ENCODE measurements around the gene F7. TPM values are rescaled to one million over a fixed set of nuclear protein-coding genes. Genes with fewer than 3 reads are reported as not detected.

The F7 gene
- total RNA-seq, 1 experiment from 2014 or later, result 0.26 TPM

GRCh38 chr13:113152984-113153809 lies 47.6 kb downstream of the F7 start:
- Mint-ChIP-seq H3K4me3 (peak overlapping the region; percentile 63), H3K27me3 (ENCODE audit: low read depth) (peaks cover 25% of the 10 kb centered on the region), H3K9me3 (peaks cover 12% of the 10 kb centered on the region), H3K4me1 (peaks cover 19% of the 10 kb centered on the region), H3K36me3 (no peaks in the 10 kb centered on the region), H3K27ac (peak overlapping the region; percentile 53; the same call in 1 of the 2 replicates)
- peak; percentile 59 for ATAC-seq
- ChIA-PET CTCF (no interaction called here), POLR2A (interaction anchor here (0.6 kb wide), 1 partner anchor 55 kb away, joined by 3 read pairs; the partner anchor contains the start of gene PCID2)
- TF ChIP-seq NR2C2 (CRISPR knock-in tag; IDR thresholded peaks at IDR 0.05) (no peak; the same call in 1 of the 2 replicates), ZBTB43 (CRISPR knock-in tag; IDR thresholded peaks at IDR 0.05) (peak; percentile 59; the same call in 1 of the 2 replicates), TEAD4 (CRISPR knock-in tag; IDR thresholded peaks at IDR 0.05) (no peak), FOXK1 (CRISPR knock-in tag; IDR thresholded peaks at IDR 0.05) (peak; percentile 69; the same call in 1 of the 2 replicates), HMGXB4 (CRISPR knock-in tag; IDR thresholded peaks at IDR 0.05) (peak; percentile 84; the same call in 1 of the 2 replicates), SP1 (CRISPR knock-in tag; conservative IDR thresholded peaks at IDR 0.05) (no peak), IRF2 (CRISPR knock-in tag; IDR thresholded peaks at IDR 0.05; ENCODE audit: borderline replicate concordance, low read depth) (no peak), ATF3 (CRISPR knock-in tag; conservative IDR thresholded peaks at IDR 0.05) (no peak), ZBTB21 (CRISPR knock-in tag; IDR thresholded peaks at IDR 0.05; ENCODE audit: borderline replicate concordance) (peak; percentile 36; the same call in 1 of the 2 replicates), CREB1 (CRISPR knock-in tag; IDR thresholded peaks at IDR 0.05) (peak; percentile 57; the same call in 1 of the 2 replicates), RELA (CRISPR knock-in tag; IDR thresholded peaks at IDR 0.05; ENCODE audit: borderline replicate concordance) (peak; percentile 23; the same call in 1 of the 2 replicates), PRRX2 (CRISPR knock-in tag; IDR thresholded peaks at IDR 0.05) (no peak), ESRRA (CRISPR knock-in tag; IDR thresholded peaks at IDR 0.05; ENCODE audit: borderline replicate concordance) (peak; percentile 46; the same call in 1 of the 2 replicates), ETV6 (CRISPR knock-in tag; IDR thresholded peaks at IDR 0.05) (peak; percentile 26; the same call in 1 of the 2 replicates)
- TF ChIP-seq, protein P1, sequence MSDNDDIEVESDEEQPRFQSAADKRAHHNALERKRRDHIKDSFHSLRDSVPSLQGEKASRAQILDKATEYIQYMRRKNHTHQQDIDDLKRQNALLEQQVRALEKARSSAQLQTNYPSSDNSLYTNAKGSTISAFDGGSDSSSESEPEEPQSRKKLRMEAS (CRISPR knock-in tag; IDR thresholded peaks at IDR 0.05), result peak; percentile 49
- TF ChIP-seq, protein P2, sequence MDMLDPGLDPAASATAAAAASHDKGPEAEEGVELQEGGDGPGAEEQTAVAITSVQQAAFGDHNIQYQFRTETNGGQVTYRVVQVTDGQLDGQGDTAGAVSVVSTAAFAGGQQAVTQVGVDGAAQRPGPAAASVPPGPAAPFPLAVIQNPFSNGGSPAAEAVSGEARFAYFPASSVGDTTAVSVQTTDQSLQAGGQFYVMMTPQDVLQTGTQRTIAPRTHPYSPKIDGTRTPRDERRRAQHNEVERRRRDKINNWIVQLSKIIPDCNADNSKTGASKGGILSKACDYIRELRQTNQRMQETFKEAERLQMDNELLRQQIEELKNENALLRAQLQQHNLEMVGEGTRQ (CRISPR knock-in tag; IDR thresholded peaks at IDR 0.05), result peak; percentile 44; the same call in 1 of the 2 replicates
- peak; percentile 62 for DNase-seq (ENCODE audit: low spot score)

- H3K36me3 Mint-ChIP-seq, result no peaks in the 10 kb centered on the region
- H3K27ac Mint-ChIP-seq, result peak overlapping the region; percentile 53; the same call in 1 of the 2 replicates
- POLR2A ChIA-PET, result no interaction called here
- H3K27me3 Mint-ChIP-seq (ENCODE audit: low read depth), result peaks cover 25% of the 10 kb centered on the region
- H3K9me3 Mint-ChIP-seq, result peaks cover 12% of the 10 kb centered on the region
- TF ChIP-seq, protein P3, sequence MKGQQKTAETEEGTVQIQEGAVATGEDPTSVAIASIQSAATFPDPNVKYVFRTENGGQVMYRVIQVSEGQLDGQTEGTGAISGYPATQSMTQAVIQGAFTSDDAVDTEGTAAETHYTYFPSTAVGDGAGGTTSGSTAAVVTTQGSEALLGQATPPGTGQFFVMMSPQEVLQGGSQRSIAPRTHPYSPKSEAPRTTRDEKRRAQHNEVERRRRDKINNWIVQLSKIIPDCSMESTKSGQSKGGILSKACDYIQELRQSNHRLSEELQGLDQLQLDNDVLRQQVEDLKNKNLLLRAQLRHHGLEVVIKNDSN (CRISPR knock-in tag; IDR thresholded peaks at IDR 0.05), result peak; percentile 89
- TF ChIP-seq, protein P2 (CRISPR knock-in tag; IDR thresholded peaks at IDR 0.05), result peak; percentile 90
- no peak for TF ChIP-seq IRF1 (CRISPR knock-in tag; IDR thresholded peaks at IDR 0.05)
- CTCF ChIA-PET, result no interaction called here
- H3K4me3 Mint-ChIP-seq, result peak overlapping the region; percentile 63
- ATAC-seq (peak; percentile 14; the same call in 1 of the 2 replicates), DNase-seq (ENCODE audit: low spot score) (peak; percentile 53)
- peaks cover 25% of the 10 kb centered on the region for H3K4me1 Mint-ChIP-seq
Observed at GRCh38 chr13:113153810-113154748, 48.5 kb downstream of the F7 start.

Measured in WTC11 (cell line).